G401.6 (cell line): ENCODE data around the gene ETS2.

ENCODE experiments used
- FAIRE-seq: peaks from 2 replicates; lab custom pipeline; 2012; peaks lifted over from hg19 to GRCh38; lab: Jason Lieb, UNC

The ETS2 gene

GRCh38 chr21:38780879-38781278 is 24.9 kb upstream of the ETS2 start:
- no peak for FAIRE-seq

GRCh38 chr21:38784458-38785266 is 21.1 kb upstream of the ETS2 start:
- no peak for FAIRE-seq

- no peak for FAIRE-seq
Measured at GRCh38 chr21:38785483-38785882, 20.2 kb upstream of the ETS2 start.

GRCh38 chr21:38787016-38787415 is 18.7 kb upstream of the ETS2 start:
- FAIRE-seq, result no peak

- no peak for FAIRE-seq
Measured at GRCh38 chr21:38787461-38788274, 18.1 kb upstream of the ETS2 start.

- FAIRE-seq, result no peak
Measured at GRCh38 chr21:38788275-38788905, 17.3 kb upstream of the ETS2 start.

- FAIRE-seq, result no peak
Measured at GRCh38 chr21:38789275-38789674, 16.5 kb upstream of the ETS2 start.

- FAIRE-seq, result no peak
Measured at GRCh38 chr21:38790059-38790458, 15.7 kb upstream of the ETS2 start.

GRCh38 chr21:38790961-38791360 is 14.8 kb upstream of the ETS2 start:
- no peak for FAIRE-seq

- FAIRE-seq, result no peak
Measured at GRCh38 chr21:38792676-38793459, 12.9 kb upstream of the ETS2 start.

- no peak for FAIRE-seq
Measured at GRCh38 chr21:38793926-38794713, 11.6 kb upstream of the ETS2 start.

- no peak for FAIRE-seq
Measured at GRCh38 chr21:38794978-38795377, 10.8 kb upstream of the ETS2 start.

- FAIRE-seq, result no peak
Measured at GRCh38 chr21:38795475-38795874, 10.3 kb upstream of the ETS2 start.

- FAIRE-seq, result no peak
Measured at GRCh38 chr21:38796424-38796823, 9.3 kb upstream of the ETS2 start.

GRCh38 chr21:38797470-38797869 is 8.3 kb upstream of the ETS2 start:
- no peak for FAIRE-seq

- no peak for FAIRE-seq
Measured at GRCh38 chr21:38798081-38798480, 7.6 kb upstream of the ETS2 start.

GRCh38 chr21:38798481-38798882 is 7.2 kb upstream of the ETS2 start:
- no peak for FAIRE-seq

GRCh38 chr21:38800046-38800758 is 5.5 kb upstream of the ETS2 start:
- no peak for FAIRE-seq

GRCh38 chr21:38800924-38801744 is 4.6 kb upstream of the ETS2 start:
- no peak for FAIRE-seq
